ENCODE results near the gene HNRNPLL. TPM values are rescaled to one million over a fixed set of nuclear protein-coding genes. Genes with fewer than 3 reads are reported as not detected.
A peak's percentile ranks its signal among the peaks of the same experiment; 100 is the strongest.
"Not testable (repeated sequence)": the region's sequence is repeated elsewhere in the genome, so short reads cannot be mapped to it uniquely, and the experiment has no call there.

HNRNPLL gene
- total RNA-seq (2014; rRNA removed; shearing (Covaris generic)): 61.8 and 83.1 TPM in 2 replicates

- peak; percentile 98 for DNase-seq (ENCODE audit: low read depth)
These were observed at the start of gene HNRNPLL for GRCh38 chr2:38602732-38603401. TSS of gene HNRNPLL (minus strand) at chr2:38602928. CDS start at chr2:38602626, 302 bp downstream.

GRCh38 chr2:38650717-38651116, 48.0 kb upstream of the HNRNPLL start:
- DNase-seq (ENCODE audit: low read depth): no peak

- DNase-seq (ENCODE audit: low read depth): no peak
These were observed 47.3 kb upstream of the HNRNPLL start for GRCh38 chr2:38650012-38650411.

GRCh38 chr2:38649176-38649728, 46.5 kb upstream of the HNRNPLL start:
- DNase-seq (ENCODE audit: low read depth): no peak

- no peak for DNase-seq (ENCODE audit: low read depth)
These were observed 45.5 kb upstream of the HNRNPLL start for GRCh38 chr2:38648107-38648761.

- DNase-seq (ENCODE audit: low read depth): not testable (repeated sequence)
These were observed 41.2 kb upstream of the HNRNPLL start for GRCh38 chr2:38643683-38644511.

- DNase-seq (ENCODE audit: low read depth): no peak
These were observed 40.4 kb upstream of the HNRNPLL start for GRCh38 chr2:38643021-38643671.

- not testable (repeated sequence) for DNase-seq (ENCODE audit: low read depth)
These were observed 39.8 kb upstream of the HNRNPLL start for GRCh38 chr2:38642373-38643017.

- DNase-seq (ENCODE audit: low read depth): no peak
These were observed 33.3 kb upstream of the HNRNPLL start for GRCh38 chr2:38636069-38636468.

- no peak for DNase-seq (ENCODE audit: low read depth)
These were observed 32.4 kb upstream of the HNRNPLL start for GRCh38 chr2:38635139-38635538.

- peak; percentile 82 for DNase-seq (ENCODE audit: low read depth)
These were observed 32.0 kb upstream of the HNRNPLL start for GRCh38 chr2:38634684-38635083.

GRCh38 chr2:38633895-38634294, 31.2 kb upstream of the HNRNPLL start:
- no peak for DNase-seq (ENCODE audit: low read depth)

- DNase-seq (ENCODE audit: low read depth): no peak
These were observed 30.3 kb upstream of the HNRNPLL start for GRCh38 chr2:38632980-38633379.

- no peak for DNase-seq (ENCODE audit: low read depth)
These were observed 29.2 kb upstream of the HNRNPLL start for GRCh38 chr2:38631976-38632375.

GRCh38 chr2:38629684-38630083, 27.0 kb upstream of the HNRNPLL start:
- DNase-seq (ENCODE audit: low read depth): no peak

GRCh38 chr2:38627391-38627790, 24.7 kb upstream of the HNRNPLL start:
- DNase-seq (ENCODE audit: low read depth): no peak

GRCh38 chr2:38626326-38627035, 23.8 kb upstream of the HNRNPLL start:
- DNase-seq (ENCODE audit: low read depth): no peak

GRCh38 chr2:38622210-38622609, 19.5 kb upstream of the HNRNPLL start:
- DNase-seq (ENCODE audit: low read depth): no peak

- DNase-seq (ENCODE audit: low read depth): no peak
These were observed 18.3 kb upstream of the HNRNPLL start for GRCh38 chr2:38621018-38621417.

GRCh38 chr2:38620282-38620977, 17.7 kb upstream of the HNRNPLL start:
- peak; percentile 56 for DNase-seq (ENCODE audit: low read depth)
